Measurements from ENCODE around the gene TMEM47. TPM values are rescaled to one million over a fixed set of nuclear protein-coding genes. Genes with fewer than 3 reads are reported as not detected.

TMEM47 gene
- total and polyA plus RNA-seq, 2 donors (not counting 1 experiment from before 2014, with no cell fraction given) = 128 to 240 TPM

- Histone ChIP-seq H3K4me1 (ENCODE audit: control insufficient read depth, extremely low read depth, insufficient read depth, low read length) (peaks cover 4% of the 10 kb centered on the region), H3K27ac (ENCODE audit: insufficient read depth, low read length) (no peak overlapping the region), H3K4me3 (replicated peaks in 1 of 4; ENCODE audit: control extremely low read depth in 1 of 4, insufficient read depth in 1 of 4, low read depth in 3 of 4, low read length in 4 of 4) (no peak overlapping the region), H3K9ac (ENCODE audit: insufficient read depth, low read length) (no peak overlapping the region), H3K4me2 (ENCODE audit: extremely low read depth, insufficient read depth, low read length) (no peak overlapping the region), H3K9me3 (ENCODE audit: control insufficient read depth, insufficient read depth, low read depth, low read length) (no peaks in the 10 kb centered on the region), H2AFZ (ENCODE audit: low read length) (no peak overlapping the region), H3K36me3 (ENCODE audit: control insufficient read depth, insufficient read depth, low read length) (no peaks in the 10 kb centered on the region), H3K27me3 (ENCODE audit: control insufficient read depth, insufficient read depth, low read length) (no peaks in the 10 kb centered on the region), H3K79me2 (ENCODE audit: control insufficient read depth, insufficient read depth, low read length) (peaks cover 36% of the 10 kb centered on the region), H4K20me1 (ENCODE audit: control insufficient read depth, extremely low read depth, insufficient read depth, low read length) (no peaks in the 10 kb centered on the region)
- no peak for TF ChIP-seq CTCF (conservative IDR thresholded peaks at IDR 0.05 in 1 of 2, IDR thresholded peaks at IDR 0.05 in 1 of 2; ENCODE audit: low read depth in 1 of 2, low read length in 2 of 2)
- TF ChIP-seq EZH2 (IDR thresholded peaks at IDR 0.05; ENCODE audit: low read length, missing control alignments) = no peak
- peak; percentile 7 to 56 for DNase-seq (ENCODE audit: low read depth in 2 of 2)
Observed at GRCh38 chrX:34658326-34658725, 1.2 kb upstream of the TMEM47 start.

GRCh38 chrX:34657726-34658070 lies 613 bp upstream of the TMEM47 start:
- Histone ChIP-seq H3K9me3 (ENCODE audit: control insufficient read depth, insufficient read depth, low read depth, low read length) (no peaks in the 10 kb centered on the region), H3K79me2 (ENCODE audit: control insufficient read depth, insufficient read depth, low read length) (peaks cover 42% of the 10 kb centered on the region), H3K27ac (ENCODE audit: insufficient read depth, low read length) (no peak overlapping the region), H3K36me3 (ENCODE audit: control insufficient read depth, insufficient read depth, low read length) (no peaks in the 10 kb centered on the region), H3K4me1 (ENCODE audit: control insufficient read depth, extremely low read depth, insufficient read depth, low read length) (peaks cover 4% of the 10 kb centered on the region), H3K9ac (ENCODE audit: insufficient read depth, low read length) (no peak overlapping the region), H3K4me2 (ENCODE audit: extremely low read depth, insufficient read depth, low read length) (peak overlapping the region; percentile 54), H2AFZ (ENCODE audit: low read length) (no peak overlapping the region), H3K4me3 (replicated peaks in 1 of 4; ENCODE audit: control extremely low read depth in 1 of 4, insufficient read depth in 1 of 4, low read depth in 3 of 4, low read length in 4 of 4) (peak overlapping the region; percentile 13 to 80 (median 62)), H4K20me1 (ENCODE audit: control insufficient read depth, extremely low read depth, insufficient read depth, low read length) (no peaks in the 10 kb centered on the region), H3K27me3 (ENCODE audit: control insufficient read depth, insufficient read depth, low read length) (no peaks in the 10 kb centered on the region)
- DNase-seq (ENCODE audit: low read depth in 2 of 2) = no peak
- TF ChIP-seq CTCF (conservative IDR thresholded peaks at IDR 0.05 in 1 of 2, IDR thresholded peaks at IDR 0.05 in 1 of 2; ENCODE audit: low read depth in 1 of 2, low read length in 2 of 2) (no peak), EZH2 (IDR thresholded peaks at IDR 0.05; ENCODE audit: low read length, missing control alignments) (no peak)

GRCh38 chrX:34656467-34656841 lies 631 bp downstream of the TMEM47 start:
- TF ChIP-seq EZH2 (IDR thresholded peaks at IDR 0.05; ENCODE audit: low read length, missing control alignments) (no peak), CTCF (conservative IDR thresholded peaks at IDR 0.05 in 1 of 2, IDR thresholded peaks at IDR 0.05 in 1 of 2; ENCODE audit: low read depth in 1 of 2, low read length in 2 of 2) (no peak)
- no peaks in the 10 kb centered on the region for H3K27me3 ChIP-seq (ENCODE audit: control insufficient read depth, insufficient read depth, low read length)
- no peaks in the 10 kb centered on the region for H4K20me1 ChIP-seq (ENCODE audit: control insufficient read depth, extremely low read depth, insufficient read depth, low read length)
- peak in 1 of 2 donors; percentile 1 for DNase-seq (ENCODE audit: low read depth in 2 of 2)
- no peaks in the 10 kb centered on the region for H3K9me3 ChIP-seq (ENCODE audit: control insufficient read depth, insufficient read depth, low read depth, low read length)
- H3K36me3 ChIP-seq (ENCODE audit: control insufficient read depth, insufficient read depth, low read length) = no peaks in the 10 kb centered on the region
- H3K4me2 ChIP-seq (ENCODE audit: extremely low read depth, insufficient read depth, low read length) = peak overlapping the region; percentile 1
- peaks cover 55% of the 10 kb centered on the region for H3K79me2 ChIP-seq (ENCODE audit: control insufficient read depth, insufficient read depth, low read length)
- H3K27ac ChIP-seq (ENCODE audit: insufficient read depth, low read length) = peak overlapping the region; percentile 67
- H3K4me1 ChIP-seq (ENCODE audit: control insufficient read depth, extremely low read depth, insufficient read depth, low read length) = peaks cover 4% of the 10 kb centered on the region
- no peak overlapping the region for H2AFZ ChIP-seq (ENCODE audit: low read length)
- H3K9ac ChIP-seq (ENCODE audit: insufficient read depth, low read length) = peak overlapping the region; percentile 59
- H3K4me3 ChIP-seq (replicated peaks in 1 of 4; ENCODE audit: control extremely low read depth in 1 of 4, insufficient read depth in 1 of 4, low read depth in 3 of 4, low read length in 4 of 4) = peak overlapping the region; percentile 46 to 91 (median 72)
